GM12801 (cell line): ENCODE data around the gene OPN3.

Experiments
- TF ChIP-seq, protein P1 (sequence below): IDR thresholded peaks from one replicate; pipeline ENCODE4 v1.5.1; 2011; ENCODE audit warnings: control low read depth; ENCODE audit not compliant: insufficient read length; ENCODE audit errors: extremely low read depth

OPN3 gene

DNA sequence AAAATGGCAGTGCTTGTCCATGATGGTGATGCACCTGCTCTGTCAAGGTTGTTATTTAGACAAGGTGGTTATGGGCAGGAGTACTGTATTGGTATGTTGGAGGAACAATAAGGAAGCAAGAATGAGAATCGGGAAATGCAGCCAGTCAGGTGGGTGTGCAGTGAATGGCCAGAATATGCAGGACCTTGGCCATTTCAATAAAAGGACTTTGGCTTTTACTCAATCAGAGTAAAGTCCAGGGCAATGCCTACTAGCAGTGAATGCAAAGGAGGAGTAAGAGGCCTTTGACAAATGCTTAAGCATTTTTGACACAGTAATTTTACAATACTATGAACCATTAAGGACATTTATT is 2.4 kb upstream of the OPN3 start:
- TF ChIP-seq, protein P1, sequence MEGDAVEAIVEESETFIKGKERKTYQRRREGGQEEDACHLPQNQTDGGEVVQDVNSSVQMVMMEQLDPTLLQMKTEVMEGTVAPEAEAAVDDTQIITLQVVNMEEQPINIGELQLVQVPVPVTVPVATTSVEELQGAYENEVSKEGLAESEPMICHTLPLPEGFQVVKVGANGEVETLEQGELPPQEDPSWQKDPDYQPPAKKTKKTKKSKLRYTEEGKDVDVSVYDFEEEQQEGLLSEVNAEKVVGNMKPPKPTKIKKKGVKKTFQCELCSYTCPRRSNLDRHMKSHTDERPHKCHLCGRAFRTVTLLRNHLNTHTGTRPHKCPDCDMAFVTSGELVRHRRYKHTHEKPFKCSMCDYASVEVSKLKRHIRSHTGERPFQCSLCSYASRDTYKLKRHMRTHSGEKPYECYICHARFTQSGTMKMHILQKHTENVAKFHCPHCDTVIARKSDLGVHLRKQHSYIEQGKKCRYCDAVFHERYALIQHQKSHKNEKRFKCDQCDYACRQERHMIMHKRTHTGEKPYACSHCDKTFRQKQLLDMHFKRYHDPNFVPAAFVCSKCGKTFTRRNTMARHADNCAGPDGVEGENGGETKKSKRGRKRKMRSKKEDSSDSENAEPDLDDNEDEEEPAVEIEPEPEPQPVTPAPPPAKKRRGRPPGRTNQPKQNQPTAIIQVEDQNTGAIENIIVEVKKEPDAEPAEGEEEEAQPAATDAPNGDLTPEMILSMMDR: no peak

DNA sequence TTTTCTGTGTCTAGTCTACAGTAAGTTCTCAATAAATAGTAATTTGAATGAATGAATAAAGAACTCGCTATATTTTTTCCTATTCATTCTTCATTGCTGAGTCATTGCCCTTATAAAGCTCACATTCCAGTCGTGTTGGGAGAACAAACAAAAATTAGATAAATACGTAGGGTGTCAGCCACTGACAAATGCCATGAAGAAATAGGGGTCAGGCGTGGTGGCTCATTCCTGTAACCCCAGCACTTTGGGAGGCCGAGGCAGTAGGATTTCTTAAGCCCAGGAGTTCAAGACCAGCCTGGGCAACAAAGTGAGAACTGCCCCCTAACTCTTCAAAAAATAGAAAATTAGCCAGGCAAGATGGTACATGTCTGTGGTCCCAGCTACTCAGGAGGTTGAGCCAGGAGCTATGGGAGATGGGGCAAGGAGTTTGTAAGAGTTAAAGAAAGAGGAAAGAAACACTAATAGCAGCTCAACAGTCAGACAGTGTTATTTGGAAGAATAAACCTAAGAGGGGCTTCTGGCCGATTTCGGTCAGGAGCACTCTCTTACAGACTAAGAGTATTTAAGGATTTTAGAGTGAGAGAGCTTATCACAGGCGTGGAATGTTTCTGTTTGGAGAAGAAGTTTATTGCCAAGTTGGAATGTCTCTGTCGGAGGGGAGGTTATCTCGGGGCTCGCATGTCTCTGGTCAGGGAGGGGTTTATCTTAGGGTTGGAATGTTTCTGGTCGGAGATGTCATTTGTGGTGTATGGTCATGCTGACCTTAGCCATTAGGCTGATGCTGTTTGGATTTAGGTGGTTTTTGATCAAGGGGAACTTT is 1.8 kb upstream of the OPN3 start:
- TF ChIP-seq, protein P1: no peak

DNA sequence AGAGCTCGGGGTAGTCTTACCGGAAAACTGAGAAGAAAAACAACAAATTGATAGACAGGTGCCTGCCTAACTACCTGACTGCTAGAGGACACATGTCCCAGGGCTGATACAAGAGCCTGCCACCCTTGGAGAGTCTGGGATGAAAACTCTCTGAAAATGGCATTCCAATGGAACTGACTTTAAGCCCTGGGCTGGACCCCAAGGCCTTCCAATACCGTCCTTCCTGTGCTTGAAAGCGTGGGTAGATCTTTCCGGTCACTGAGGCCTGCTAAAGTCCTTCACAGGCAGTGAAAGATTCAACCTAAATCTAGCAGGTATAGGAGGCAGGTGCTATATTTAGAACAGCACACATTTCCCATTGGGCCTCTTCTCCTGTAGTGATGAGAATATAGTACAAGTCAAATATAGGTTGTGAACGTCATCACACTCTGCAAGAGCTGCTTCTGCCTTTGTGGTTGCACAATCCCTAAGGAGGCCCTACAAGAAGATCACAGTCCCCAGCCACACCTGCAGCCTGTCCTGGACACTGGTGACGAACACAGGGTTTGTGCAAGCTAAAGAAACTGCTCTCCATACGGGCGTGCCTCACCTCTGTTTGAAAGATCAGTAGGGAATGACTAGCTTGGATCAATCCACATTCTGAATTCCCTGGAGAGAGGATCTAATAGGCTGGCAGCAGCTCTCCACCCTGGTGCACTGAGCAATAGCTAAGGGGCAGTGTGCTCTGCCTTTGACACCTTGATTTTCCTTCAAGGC is 876 bp upstream of the OPN3 start:
- TF ChIP-seq, protein P1: no peak

DNA sequence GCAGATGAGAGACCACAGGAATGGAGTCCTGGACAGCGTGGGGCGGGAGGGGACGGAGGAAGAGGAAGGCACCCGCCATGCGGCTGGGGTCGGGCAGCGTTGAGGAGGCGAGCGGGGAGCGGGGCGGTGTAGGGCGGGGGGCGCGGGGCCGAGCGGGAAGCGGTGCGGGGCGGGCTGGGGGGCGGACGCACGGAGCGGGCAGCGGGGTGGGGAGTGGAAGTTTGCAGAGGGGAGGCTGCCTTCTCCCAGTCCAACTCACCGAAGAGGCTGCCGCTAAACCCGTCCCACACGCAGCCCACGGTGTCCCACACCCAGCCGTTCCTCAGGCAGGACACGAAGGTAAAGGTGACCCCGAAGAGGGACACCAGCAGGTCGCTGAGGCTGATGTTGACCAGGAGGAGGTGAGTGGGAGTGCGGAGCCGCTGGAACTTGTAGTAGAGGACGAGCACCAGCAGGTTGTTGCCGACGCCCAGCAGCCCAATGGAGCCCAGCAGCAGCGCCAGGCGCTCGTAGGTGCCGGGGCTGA is 483 bp downstream of the OPN3 start:
- TF ChIP-seq, protein P1: no peak

DNA sequence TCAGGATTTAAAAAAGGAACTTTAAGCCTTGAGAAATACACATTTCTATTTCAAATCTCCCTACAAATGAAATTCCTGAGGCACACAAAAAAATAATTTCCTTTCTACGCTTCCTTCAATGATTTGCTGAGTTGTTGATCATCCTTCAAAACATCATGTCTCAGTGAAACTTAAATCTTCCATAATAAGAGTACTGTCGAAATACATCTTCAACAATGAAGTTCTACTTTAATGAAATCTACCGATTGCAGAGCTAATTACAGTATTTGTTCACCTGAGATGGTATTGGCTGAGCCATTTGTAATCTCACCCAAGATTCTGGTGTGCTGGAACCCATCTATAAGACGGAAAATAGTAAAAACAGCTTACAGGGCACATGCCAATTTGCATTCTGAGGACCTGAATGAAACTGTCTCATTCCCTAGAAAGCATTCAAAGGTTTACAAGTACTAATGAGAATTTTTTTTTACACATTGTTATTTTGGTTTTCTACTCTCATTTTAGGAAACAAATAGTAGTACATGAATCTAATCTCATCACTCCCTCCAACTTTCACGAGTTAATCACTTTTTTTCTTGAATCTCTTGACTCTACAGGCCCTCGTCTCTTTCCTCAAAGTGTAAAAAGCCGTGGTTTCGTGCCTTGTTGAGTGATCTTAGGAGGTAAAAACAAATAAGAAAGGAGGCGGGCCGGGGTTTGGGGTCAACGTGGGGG is 1.1 kb downstream of the OPN3 start:
- TF ChIP-seq, protein P1: no peak

DNA sequence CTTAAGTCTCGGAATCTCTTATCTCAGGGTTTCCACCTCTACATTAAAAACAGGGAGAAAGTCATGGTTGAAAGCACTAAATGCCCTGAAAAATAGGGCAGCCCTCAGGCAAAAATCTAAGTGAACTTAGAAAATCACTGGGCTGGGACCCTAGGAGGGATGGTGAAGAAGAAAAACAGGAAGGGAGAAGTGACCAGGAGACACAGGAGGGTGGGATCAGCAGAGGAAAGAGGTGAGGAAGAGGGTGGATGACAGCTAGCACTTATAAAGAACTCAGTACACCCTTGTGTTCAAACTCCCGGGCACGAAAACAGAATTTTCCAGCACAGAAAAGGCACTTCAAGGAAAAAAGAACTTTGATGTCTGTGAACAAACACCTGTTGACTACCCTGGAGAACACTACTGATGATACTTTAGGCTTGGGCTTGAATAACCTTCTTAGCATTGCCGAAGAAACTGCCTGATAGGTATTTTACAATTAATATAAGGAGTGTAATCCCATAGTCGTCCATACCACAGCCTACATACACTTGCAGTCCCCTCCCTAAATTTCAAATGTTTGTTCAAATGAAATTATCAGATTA is 2.0 kb downstream of the OPN3 start:
- TF ChIP-seq, protein P1: no peak

DNA sequence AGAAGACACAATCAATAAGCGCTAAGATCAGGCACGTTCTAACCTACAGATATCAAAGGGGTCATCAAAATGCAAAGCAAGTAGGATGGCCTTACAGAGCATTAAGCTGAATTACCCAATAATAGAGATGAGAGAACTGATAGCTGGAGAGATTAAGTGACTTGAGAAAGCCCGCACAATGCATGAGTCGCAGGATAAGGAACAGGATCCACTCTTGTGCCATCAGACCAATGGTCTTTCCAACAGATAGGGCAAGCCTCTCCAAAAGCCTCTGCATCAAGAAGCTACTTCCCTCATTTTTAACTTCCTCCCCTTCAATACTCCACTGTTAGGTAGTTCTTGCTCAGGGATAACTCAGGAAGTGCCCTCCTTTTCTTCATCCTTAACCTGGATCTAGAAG is 2.6 kb downstream of the OPN3 start:
- TF ChIP-seq, protein P1: no peak
